Transverse colon (tissue), 4 donors: ENCODE measurements around the gene RSKR. TPM values are rescaled to one million over a fixed set of nuclear protein-coding genes. Genes with fewer than 3 reads are reported as not detected.

ENCODE experiments used
- DNase-seq: peaks from one replicate; pipeline ENCODE4 v3.0.0-alpha.2; 2019
- H3K27ac ChIP-seq, 4 donors: fragments of 200-600 bp; sonication (generic); 2 replicates each; pipeline ENCODE4 v1.5.1; 2016 to 2018; ENCODE audit warnings: inconsistent platforms in 4 of 4
- H3K27me3 ChIP-seq: fragments of 200-600 bp; sonication (generic); 2 replicates; pipeline ENCODE4 v1.5.1; 2017; ENCODE audit warnings: inconsistent platforms
- H3K36me3 ChIP-seq, 4 donors: fragments of 200-600 bp; sonication (generic); 2 replicates each; pipeline ENCODE4 v1.5.1; 2017 to 2019; ENCODE audit warnings: inconsistent platforms in 4 of 4
- H3K4me1 ChIP-seq, 4 donors: fragments of 200-600 bp; sonication (generic); 2 replicates each; pipeline ENCODE4 v1.5.1; 2017 to 2020; ENCODE audit warnings: inconsistent platforms in 4 of 4
- H3K4me3 ChIP-seq, 4 donors: fragments of 200-600 bp; sonication (generic); 1 replicate in 1 of 4; 2 replicates in 3 of 4; pipeline versions ENCODE4 v1.5.1 to v1.6.1; 2017 to 2019; ENCODE audit warnings: inconsistent platforms in 4 of 4
- H3K9me3 ChIP-seq, 2 donors: fragments of 200-600 bp; sonication (generic); 2 replicates each; pipeline ENCODE4 v1.5.1; 2017 to 2019; ENCODE audit warnings: inconsistent platforms in 2 of 2
- CTCF ChIP-seq, 5 experiments: fragments of 200-600 bp in 3 of 5; fragments of 450-650 bp in 2 of 5; sonication (generic) in 3 of 5; IDR thresholded peaks; 1 replicate in 2 of 5; 2 replicates in 3 of 5; pipeline ENCODE4 v1.5.1; 2016 to 2017; ENCODE audit warnings: antibody characterized with exemption in 5 of 5, inconsistent platforms in 3 of 5, mild to moderate bottlenecking in 2 of 5, moderate library complexity in 1 of 5
- EP300 ChIP-seq: sonication (generic); formaldehyde crosslinking; IDR thresholded peaks from one replicate; pipeline ENCODE4 v1.6.1; 2017; ENCODE audit warnings: antibody characterized with exemption, low read depth
- POLR2A ChIP-seq: fragments of 450-650 bp; IDR thresholded peaks from one replicate; pipeline ENCODE4 v1.6.1; 2016; ENCODE audit warnings: antibody characterized with exemption, mild to moderate bottlenecking, moderate library complexity
- POLR2AphosphoS5 ChIP-seq, 3 donors: sonication (generic); formaldehyde crosslinking; IDR thresholded peaks; one replicate each; pipeline ENCODE4 v1.6.1; 2016; ENCODE audit warnings: antibody characterized with exemption in 3 of 3
- WGBS, 2 donors: methylation state at CpG; one replicate each; pipeline ENCODE4 v1.1.5; 2018; ENCODE audit warnings: low coverage in 1 of 2; 5-methylcytosine and 5-hydroxymethylcytosine counted together
- in situ Hi-C, 4 donors: fragments of 200-750 bp; cut with MboI; loops; one replicate each; pipeline versions ENCODE4 v1.15.0 to v1.15.1; 2017; ENCODE audit warnings: low sequenced_read_pairs in 3 of 4, low pct_ligation_motif_present in 1 of 4, low pct_unique_long_range_greater_than_20kb in 1 of 4
- intact Hi-C: fragments of 100-400 bp; cut with DNase I; formaldehyde crosslinking; loops from one replicate; pipeline ENCODE4 v1.15.1; 2023; ENCODE audit warnings: low total_unique reads
- total RNA-seq, 4 donors: library from RNA; depleted of rRNA; stranded (reverse); fragments of >200 nt; gene quantifications; one replicate each; pipeline ENCODE4 v1.1.0, GENCODE V29; 2016

The RSKR gene
- total RNA-seq, 4 donors from 2014 or later, result 8.3 to 70.8 (median 22.1) TPM

GRCh38 chr17:28624148-28624547, 10.2 kb upstream of the RSKR start:
- H3K27ac ChIP-seq, result no peak overlapping the region
- H3K4me3 ChIP-seq, result no peak overlapping the region
- intact Hi-C loops, result no loop called here
- H3K36me3 ChIP-seq, result peaks cover 0 to 68% (median 25%) of the 10 kb centered on the region in 4 donors
- H3K4me1 ChIP-seq, result no peaks in the 10 kb centered on the region
- no peaks in the 10 kb centered on the region for H3K27me3 ChIP-seq
- 93 to 94% methylated on average over 2 of the region's 2 CpGs for WGBS, 2 donors
- in situ Hi-C loops, result no loop called here
- no peaks in the 10 kb centered on the region for H3K9me3 ChIP-seq
- no peak for TF ChIP-seq CTCF (IDR thresholded peaks at IDR 0.05)
- no peak for TF ChIP-seq POLR2AphosphoS5 (IDR thresholded peaks at IDR 0.05)
- no peak for TF ChIP-seq POLR2A
- TF ChIP-seq EP300, result no peak
- DNase-seq, result no peak

GRCh38 chr17:28623696-28624095, 9.7 kb upstream of the RSKR start:
- no peak for DNase-seq
- WGBS, 2 donors, result 90 to 100% methylated on average over 2 to 4 of the region's 4 CpGs
- peaks cover 0 to 73% (median 27%) of the 10 kb centered on the region in 4 donors for H3K36me3 ChIP-seq
- H3K4me3 ChIP-seq, result no peak overlapping the region
- in situ Hi-C loops, result no loop called here
- TF ChIP-seq EP300 (no peak), POLR2AphosphoS5 (IDR thresholded peaks at IDR 0.05) (no peak), POLR2A (no peak), CTCF (IDR thresholded peaks at IDR 0.05) (no peak)
- H3K27me3 ChIP-seq, result no peaks in the 10 kb centered on the region
- no peak overlapping the region for H3K27ac ChIP-seq
- H3K4me1 ChIP-seq, result no peaks in the 10 kb centered on the region
- no peaks in the 10 kb centered on the region for H3K9me3 ChIP-seq
- intact Hi-C loops, result no loop called here

GRCh38 chr17:28622186-28622585, 8.2 kb upstream of the RSKR start:
- intact Hi-C loops (no loop called here), in situ Hi-C loops (no loop called here)
- WGBS, 2 donors, result 92 to 100% methylated on average over 1 to 3 of the region's 3 CpGs
- no peaks in the 10 kb centered on the region for H3K4me1 ChIP-seq
- no peaks in the 10 kb centered on the region for H3K27me3 ChIP-seq
- H3K4me3 ChIP-seq, result no peak overlapping the region
- no peak for DNase-seq
- TF ChIP-seq POLR2AphosphoS5 (IDR thresholded peaks at IDR 0.05) (no peak), CTCF (IDR thresholded peaks at IDR 0.05) (no peak), POLR2A (no peak), EP300 (no peak)
- H3K9me3 ChIP-seq, result no peaks in the 10 kb centered on the region
- no peak overlapping the region for H3K27ac ChIP-seq
- peaks cover 0 to 76% (median 34%) of the 10 kb centered on the region in 4 donors for H3K36me3 ChIP-seq

- intact Hi-C loops, result no loop called here
- Histone ChIP-seq H3K27me3 (no peaks in the 10 kb centered on the region), H3K36me3 (peaks cover 0 to 94% (median 44%) of the 10 kb centered on the region in 4 donors), H3K27ac (no peak overlapping the region), H3K4me1 (no peaks in the 10 kb centered on the region), H3K4me3 (no peak overlapping the region), H3K9me3 (no peaks in the 10 kb centered on the region)
- no peak for DNase-seq
- TF ChIP-seq POLR2AphosphoS5 (IDR thresholded peaks at IDR 0.05) (no peak), POLR2A (no peak), CTCF (IDR thresholded peaks at IDR 0.05) (no peak), EP300 (no peak)
- in situ Hi-C loops, result no loop called here
- WGBS, 2 donors, result 79 to 86% methylated on average over 1 to 2 of the region's 2 CpGs
Measured at GRCh38 chr17:28620010-28620409, 6.0 kb upstream of the RSKR start.
